GM19397 (cell line): ENCODE results near the gene PLXND1.

Experiments
- ATAC-seq: cut with Tn5 transposase; IDR thresholded peaks from one replicate; pipeline ENCODE4 v1.9.1; 2021; ENCODE audit warnings: mild to moderate bottlenecking, moderate library complexity; ENCODE audit not compliant: unreplicated experiment

PLXND1 gene

DNA sequence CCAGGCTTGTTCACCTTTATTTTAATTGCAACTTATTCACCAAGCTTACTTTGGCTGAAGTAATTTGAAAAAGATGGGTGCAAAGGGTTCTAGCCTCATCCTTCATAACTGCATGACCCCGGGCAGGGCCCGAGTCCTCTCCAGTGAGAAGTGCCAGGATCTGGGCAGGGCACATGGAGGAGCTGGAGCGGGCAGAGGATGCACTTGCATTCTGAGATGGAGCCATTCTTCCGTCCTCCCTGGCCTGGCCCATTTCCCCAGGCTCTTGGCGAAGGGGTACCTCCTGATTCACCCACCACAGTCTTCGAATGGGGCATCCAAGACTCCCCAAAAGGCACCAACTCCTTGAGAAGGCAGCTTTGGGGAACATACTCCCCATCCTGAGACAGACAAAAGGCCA lies 22.5 kb upstream of the PLXND1 start:
- ATAC-seq = no peak

DNA sequence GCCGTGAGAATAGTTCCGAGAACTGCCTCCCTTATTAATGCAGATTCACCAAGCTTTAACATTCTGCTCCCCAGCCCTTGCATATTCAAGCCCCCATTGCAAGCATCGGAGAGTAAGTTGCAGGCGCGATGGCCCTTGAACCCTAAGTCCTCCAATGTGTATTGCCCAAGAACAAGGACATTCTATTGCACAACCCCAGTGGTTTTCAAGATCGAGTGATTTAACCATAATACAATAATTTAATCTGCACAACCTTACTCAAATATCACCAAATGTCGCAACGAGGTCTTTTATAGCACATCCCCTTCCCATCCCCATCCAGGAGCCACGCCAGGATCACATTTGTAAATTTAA lies 21.7 kb upstream of the PLXND1 start:
- ATAC-seq = no peak

DNA sequence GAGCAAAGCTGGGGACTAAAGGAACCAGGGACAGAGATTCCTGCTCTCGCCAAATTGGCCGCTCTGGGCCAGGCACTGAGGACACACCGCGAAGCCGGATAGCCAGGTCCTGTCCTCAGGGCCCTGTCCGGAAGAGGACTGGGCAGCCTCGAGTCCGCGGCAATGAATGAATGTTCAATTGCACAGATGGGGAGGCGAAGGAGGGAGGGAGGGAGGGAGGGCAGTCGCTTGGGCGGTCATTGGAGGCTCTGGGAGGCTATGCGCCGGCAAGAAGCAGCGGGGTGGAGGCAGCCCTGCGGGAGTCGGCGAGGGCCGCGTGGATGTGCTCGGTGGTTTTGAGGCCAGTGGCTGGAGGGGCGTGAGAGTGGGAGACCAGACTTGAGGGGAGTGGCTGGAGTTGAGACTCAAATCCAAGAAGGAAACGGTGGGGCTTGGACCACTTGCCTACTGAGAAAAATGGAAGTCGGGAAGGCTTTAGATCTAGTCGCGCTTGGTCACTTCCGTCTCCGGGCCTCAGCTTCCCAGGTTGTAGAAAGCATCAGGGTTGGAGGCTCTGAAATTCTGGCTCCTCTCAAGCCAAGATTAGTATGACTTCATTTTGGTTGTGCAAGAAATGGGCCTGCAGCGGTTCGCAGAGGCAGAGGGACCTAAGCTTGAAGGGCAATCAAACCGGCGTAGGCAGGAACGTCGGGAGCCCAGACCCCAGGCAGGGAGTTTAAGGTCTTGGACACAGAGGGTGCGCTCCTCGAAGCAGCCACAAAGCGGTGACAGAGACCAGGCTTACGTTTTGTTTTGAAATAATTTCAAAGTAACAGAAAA lies 21.1 kb upstream of the PLXND1 start:
- ATAC-seq = no peak

DNA sequence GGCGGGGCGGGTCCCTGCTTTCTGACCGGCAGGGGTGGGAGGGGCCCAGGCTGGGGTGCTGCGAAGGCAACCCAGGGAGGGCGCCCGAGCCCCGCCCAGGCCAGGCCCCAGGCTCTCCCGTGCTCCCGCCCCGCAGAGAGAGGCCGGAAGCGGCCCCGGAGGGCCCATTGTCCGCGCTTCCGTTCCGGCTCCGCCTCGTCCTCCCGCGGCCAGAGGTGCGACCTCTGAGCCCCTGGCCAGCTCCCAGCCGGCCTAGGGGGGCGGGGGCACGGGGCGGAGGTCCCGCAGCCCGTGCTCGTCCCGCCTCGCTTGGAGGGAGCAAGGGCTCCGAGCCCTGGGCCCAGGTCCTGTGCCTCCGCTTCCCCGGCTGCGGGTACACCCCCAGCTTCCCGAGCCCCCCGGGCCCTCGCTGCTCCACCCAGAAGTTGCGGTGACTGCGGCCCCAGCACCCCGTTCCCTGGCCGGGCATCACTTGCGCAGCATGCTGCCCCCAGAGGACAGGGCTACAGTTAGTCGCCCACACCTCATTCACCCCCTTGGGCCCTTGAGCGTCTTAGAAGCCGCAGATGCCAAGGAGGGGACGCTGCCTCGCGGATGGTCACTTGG lies 20.4 kb upstream of the PLXND1 start:
- peak; percentile 92 for ATAC-seq

DNA sequence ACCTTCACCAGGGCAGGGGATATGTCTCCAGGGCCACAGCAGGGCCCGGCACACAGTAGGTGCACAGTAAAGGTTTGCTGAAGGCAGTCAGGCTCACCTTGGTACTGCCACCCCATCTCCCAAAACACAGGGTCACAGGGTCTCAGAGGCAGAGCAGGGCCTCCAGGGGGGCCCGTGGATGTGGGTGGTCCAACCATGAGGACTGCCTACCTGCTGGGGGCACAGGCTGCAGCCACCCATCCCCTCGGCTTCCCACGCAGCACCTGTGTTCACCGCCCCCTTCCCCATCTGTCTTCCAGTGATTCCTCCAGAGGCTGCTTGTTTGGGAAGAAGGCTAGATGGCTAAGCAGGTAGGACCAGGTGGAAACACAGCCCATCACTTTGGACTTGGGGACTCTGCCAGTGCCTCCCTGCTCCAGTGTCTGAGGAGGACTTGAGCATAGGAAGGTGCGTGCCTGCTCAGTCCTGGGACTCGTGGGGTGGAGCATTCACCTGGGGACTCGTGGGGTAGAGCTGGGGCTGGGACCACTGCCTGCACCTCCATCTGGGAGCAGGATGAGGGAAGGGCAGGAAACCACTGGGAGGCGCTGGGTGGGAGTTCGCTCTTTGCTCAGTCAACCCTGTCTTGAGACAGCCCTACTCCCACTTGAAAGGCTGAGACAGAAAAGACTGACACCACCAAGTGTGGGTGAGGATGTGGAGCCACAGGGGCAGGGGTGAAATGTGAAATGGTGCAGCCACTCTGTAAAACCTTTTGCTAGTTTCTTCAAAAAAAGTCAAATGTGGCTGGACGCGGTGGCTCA lies 18.8 kb upstream of the PLXND1 start:
- ATAC-seq = no peak

DNA sequence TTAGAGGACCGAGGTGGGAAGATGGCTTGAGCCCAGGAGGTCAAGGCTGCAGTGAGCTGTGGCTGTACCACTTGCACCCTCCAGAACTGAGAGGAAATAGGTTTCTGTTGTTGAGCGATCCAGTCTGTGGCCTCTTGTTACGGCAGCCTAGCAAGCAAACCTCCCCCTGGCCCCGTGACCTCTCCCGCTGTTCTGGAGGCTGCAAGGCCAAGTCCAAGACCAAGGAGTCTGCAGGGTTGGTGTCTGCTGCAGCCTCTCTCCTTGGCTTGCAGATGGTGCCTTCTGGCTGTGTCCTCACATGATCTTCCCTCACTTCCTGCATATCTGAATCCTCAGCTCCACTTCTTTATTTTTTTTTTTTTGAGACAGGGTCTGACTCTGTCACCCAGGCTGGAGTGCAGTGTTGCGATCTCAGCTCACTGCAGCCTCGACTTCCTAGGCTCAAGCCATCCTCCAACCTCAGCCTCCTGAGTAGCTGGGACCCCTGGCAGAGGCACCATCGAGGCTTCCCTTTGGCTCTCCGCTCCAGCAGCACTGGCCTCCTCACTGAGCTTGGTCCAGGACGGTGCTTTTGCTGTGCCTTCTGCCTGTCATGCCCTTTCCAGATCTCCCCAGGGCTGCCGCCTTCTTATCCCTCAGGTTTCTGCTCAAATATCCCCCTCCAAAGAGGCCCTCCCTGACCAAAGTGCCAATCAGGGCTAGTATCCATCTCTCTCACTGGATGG lies 18.0 kb upstream of the PLXND1 start:
- ATAC-seq = no peak

DNA sequence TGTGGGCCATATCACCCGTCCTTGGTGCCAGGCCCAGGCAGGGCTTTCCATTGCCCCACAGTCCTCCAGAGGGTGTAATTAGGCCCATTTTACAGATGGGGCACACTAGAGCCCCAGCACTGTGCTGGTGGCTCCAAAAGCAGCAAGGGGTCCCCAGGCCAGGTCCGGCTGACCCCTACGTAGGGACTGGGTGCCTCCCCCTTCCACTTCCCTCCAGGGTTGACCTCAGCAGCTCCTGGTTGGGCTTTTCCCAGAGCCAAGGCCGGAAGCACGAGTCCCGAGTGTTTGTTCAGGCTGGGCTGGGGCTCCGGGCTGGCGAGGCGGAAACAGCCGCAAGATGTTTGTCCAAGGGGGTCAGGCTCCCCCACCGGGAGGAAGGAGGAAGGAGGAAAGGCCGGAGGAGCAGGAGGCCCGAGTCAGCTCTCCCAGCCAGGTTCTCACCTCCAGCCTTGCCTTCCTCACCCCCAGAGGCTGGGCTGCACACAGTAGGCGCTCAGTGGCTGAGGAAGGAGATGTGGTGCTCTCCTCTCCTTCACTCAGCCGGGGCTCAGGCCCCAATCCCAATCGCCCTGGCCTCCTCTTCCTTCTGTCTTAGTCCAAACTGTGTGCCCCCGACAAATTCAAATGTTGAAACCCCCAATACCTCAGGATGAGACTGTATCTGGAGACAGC lies 17.1 kb upstream of the PLXND1 start:
- ATAC-seq = no peak

DNA sequence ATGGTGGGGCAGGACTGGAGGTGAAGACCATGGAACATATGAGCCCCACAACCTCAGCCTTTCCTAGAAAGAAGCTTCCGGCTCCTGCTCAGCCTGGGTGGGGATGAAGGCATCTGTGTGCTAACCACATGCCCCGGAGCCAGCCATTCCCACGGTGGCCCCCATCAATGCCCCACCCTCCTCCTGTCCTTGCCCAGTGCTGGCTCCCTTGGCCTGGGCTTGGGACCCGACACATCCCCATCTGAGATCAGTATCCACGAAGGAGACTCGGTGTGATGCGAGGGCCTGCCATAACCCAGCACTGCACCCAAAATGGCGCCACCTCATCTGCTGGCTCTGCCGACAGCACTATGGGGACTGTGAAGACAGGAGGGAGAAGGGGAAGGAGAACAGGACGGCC lies 16.5 kb upstream of the PLXND1 start:
- ATAC-seq = no peak

DNA sequence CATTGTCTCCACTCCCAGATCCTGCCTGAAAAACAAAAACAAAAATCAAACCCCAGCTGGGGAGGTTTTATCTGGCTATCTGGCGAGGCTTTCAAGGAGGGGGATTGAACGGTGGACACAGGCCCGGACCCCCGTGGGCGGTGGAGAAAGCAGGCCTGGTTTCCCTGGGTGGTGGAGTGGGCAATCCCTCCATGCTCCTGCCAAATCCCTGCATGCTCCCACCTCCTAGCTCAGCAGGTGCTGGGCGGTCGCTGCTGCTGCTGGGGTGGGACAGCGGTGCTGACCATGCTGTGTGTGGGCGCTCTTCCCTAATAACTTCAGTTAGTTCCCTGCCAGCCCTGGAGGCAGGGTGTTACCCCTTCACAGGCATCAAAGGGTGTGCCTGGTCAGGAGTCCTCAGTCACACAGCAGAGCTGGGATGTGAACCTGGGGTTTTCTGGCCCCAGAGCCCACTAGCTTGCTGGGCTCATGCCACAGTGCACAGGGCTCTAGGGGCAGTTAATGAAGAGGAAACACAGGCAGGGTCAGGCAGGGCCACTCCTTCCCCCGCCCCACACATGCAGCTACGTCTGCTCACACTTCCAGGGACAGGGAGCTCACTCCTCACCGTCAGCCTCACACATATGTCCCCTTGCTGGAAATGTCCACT lies 15.9 kb upstream of the PLXND1 start:
- no peak for ATAC-seq

DNA sequence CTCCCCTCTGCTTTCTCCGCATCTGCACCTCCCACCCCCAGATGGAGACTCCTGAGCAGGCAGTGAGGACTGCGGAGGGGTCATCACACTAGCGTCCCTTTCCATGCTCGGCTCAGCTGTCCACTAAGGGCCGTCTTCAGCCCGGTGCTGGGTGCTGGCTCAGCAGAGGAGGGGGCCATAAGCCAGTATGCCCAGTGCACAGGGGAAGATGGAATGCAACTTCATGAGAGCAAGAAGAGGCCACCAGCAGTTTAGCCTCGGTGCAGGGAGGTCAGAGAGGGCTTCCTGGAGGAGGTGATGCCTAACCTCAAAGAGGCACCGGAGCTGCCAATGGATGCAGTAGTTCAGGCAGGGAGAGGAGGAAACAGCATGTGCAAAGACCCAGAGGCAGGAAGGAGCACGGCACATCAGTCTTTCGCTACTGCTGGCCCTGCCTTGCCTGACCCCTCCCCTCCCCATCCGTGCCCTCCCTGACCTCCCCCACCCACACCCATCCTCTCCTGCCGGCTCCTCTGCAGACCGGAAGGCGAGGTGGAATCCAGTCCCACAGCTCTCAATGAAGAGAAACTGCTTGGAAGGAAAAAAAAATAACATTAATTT lies 15.2 kb upstream of the PLXND1 start:
- no peak for ATAC-seq

DNA sequence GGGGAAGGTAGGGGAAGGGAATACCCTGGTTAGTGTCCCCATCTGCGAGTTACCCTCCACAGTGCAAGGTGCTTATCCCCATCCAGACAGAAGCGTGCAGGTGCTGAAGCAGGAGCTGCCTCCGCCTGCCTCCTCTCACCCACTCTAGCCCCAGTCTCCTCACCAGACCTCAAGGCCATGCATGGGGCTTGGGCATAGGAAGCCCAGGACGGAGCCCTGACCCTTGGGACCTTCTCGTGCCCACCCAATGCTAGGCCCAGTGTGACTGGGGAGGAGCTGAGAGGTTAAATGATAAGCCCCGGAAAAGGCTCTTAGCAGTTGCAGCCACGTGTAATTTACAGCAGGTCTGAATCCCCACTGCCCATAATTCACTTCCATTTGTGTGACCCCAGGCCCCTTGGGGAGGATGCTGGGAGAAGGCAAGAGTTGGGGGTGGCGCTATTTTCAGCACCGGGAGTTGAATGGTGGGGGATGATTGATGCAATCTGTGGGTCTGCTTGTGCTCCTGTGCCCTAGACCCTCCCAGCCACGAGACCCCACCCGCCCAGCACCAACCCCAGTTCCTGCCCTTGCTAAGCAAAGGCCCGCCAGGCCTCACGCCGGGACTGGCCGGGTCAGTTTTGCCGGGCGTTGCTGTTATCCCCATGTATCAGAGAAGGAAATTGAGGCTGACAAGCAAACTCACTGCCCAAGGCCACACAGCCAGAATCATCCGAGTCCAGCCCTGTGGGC lies 14.5 kb upstream of the PLXND1 start:
- no peak for ATAC-seq

DNA sequence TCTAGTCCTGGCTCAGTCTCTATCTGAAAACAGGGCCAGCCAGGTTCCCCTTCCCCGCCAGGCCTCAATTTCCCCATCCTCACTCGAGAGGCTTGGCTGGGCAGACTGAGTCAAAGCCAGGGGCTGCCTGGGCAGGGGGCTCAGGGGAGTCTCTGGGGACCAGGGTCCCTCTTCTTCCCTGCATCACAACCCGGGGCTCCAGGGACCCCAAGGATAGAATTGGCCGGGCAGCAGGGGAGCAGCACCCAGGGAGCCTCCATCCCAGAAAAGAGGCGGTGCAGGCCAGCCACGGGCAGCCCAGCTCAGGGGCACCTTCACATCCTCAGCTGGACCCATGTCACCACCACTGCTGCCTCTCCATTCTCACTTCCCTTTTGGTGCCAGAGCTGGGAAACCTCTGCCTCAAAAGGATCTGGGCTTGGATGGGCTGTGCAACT lies 13.3 kb upstream of the PLXND1 start:
- ATAC-seq = no peak

DNA sequence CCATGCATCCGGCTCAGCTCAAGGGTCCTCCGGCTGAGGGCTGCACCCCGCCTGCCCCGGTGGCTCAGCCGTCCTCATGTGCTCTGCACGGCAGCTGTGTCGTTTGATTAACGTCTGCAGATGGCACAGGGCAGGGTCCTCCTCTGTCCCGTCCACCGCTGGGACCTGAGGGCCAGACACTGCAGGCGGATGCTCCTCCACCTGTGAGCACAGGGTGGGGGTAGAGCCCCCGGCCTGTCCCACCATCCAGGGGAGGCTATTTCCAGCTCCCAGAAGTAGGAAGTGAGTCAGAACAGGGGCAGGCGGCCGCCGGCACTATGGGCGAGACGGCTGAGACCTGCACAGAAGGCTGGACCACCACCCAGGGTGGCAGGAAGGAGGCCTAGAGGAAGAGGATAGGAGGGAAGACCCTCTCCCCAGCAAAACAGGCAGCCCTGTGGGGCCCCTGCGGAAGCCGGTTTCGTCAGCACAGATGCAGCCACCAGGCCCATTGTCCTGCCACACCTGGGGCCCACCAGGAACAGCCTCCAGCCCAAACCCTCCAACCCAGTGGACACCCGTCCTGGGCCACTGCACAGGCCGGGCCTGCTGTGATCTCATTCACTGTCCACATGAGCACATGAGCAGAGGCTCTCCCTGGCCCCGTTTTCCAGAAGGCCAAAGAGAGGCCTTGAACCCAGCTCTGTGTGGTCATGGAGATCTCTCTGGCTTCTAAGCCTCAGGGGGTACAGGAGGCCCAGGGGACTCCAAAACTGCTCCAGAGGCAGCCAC lies 12.6 kb upstream of the PLXND1 start:
- ATAC-seq = no peak

DNA sequence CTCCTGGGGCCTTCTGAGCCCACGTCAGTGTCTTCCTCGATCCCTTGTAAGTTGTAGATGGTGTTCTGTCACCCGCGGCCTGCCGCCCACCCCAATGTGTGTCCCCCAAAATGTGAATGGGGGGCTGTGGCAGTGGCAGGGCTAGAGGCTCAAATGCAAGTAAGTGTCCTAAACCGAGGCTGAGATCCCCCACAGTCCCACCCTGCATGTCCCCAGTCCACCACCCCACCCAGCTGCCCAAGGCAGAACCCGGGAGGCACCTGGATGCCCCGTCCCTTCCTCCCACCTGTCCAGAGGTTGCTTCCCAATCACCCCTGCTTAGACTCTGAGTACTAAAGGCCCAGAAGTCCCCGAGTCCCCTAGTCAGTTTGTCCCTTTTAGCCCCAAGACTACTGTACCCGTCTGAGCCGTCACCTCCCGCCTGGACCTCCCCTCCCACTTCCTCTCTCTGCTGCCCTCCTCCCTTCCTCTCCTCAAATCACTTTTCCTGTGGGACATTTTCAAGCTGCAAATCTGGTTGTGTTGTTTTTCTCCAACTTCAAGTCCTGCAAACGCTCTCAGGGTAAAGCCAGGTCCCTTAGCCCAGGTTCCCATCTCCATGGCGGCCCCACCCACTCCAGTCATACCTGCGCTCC lies 11.8 kb upstream of the PLXND1 start:
- no peak for ATAC-seq

DNA sequence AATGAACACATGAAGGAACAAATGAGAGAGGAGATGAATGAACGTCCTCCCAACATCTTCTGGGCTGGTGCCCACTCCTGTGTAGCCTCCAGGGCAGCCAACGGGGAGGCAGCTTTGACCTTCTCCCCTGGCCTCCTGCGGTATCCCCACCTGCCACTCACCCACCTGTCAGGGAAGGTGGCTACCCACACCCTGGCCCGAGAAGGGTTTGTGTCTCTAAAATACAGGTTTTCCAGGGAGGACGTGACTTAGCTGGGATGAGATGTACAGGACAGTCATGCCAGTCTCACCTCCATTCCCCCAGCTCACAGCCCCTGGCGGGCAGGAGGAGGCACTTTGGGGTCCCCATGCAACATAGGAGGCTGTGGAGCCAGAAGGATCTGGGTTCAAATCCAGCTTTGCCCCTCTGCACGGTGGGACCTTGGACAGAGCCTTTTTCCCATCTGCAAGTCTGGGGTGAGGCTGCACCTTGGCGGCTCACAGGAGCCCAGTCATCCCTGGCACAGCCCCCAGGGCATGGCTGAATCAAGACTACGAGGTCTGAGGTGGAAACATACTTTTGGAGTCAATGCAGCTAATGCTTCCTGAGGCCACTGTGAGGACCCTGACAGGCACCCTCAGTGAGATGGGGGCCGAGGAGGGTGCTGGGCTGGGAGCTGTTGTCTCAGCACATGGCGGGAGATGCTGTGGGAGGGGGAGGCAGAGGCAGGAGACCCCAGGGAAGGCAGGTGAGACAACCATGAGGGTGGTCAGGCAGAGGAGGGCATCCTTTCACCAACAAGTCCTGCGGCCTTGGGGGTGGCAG lies 11.1 kb upstream of the PLXND1 start:
- ATAC-seq = no peak

DNA sequence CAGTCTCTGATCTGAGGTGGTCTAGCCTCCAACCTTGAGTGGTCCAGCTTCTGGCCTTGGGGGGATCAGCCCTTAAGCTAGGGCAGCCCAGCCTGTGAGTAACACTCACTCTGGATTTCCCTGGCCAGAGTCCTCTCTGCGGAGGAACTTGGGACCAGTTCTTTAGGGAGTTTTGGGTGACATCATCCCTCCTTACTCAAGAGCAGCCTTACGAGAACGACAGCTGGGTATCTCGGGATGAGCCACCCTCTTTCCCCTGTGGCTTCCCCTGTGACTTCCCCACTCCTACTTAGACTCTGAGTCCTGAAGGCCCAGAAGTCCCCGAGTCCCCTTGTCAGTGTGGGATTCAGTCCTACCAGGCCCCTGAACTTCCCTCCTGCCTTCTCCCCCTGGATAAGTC lies 10.2 kb upstream of the PLXND1 start:
- no peak for ATAC-seq

DNA sequence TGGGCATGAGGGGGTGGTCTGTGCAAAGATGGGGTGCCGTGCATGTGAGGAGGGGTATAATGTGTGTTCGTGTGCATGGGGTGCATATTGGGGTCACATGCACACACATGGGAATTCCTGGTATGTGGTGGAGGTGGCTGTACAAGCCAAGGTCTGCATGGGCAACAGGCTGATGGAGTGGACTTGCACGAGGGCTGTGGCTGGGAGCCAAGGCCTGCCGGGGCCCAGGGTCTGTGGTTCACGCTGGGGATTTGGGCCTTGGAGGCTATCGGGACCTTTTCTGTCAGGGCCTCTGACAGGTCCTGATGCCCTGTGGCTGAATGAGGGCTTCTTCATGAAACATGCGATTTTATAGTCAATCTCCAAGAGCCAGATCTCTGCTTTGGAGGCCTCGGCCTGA lies 9.8 kb upstream of the PLXND1 start:
- no peak for ATAC-seq
